KMS-11 (cell line): ENCODE measurements around the gene SYPL2.

Source experiments
- H2AFZ ChIP-seq: fragments of 200-600 bp; sonication (generic); 2 replicates; pipeline ENCODE4 v1.6.1; 2016; ENCODE audit warnings: antibody characterized with exemption, mixed run types, low read depth
- H3K27ac ChIP-seq: fragments of 200-600 bp; sonication (generic); 2 replicates; pipeline ENCODE4 v1.6.1; 2016; ENCODE audit warnings: mild to moderate bottlenecking, mixed run types
- H3K27me3 ChIP-seq: fragments of 200-600 bp; sonication (generic); 2 replicates; pipeline ENCODE4 v1.6.1; 2017; ENCODE audit warnings: mild to moderate bottlenecking, low read depth, mixed run types, moderate library complexity; ENCODE audit not compliant: insufficient read depth
- H3K36me3 ChIP-seq: fragments of 200-600 bp; sonication (generic); 2 replicates; pipeline ENCODE4 v1.6.1; 2017; ENCODE audit warnings: mild to moderate bottlenecking, mixed run types; ENCODE audit not compliant: insufficient read depth
- H3K4me1 ChIP-seq: fragments of 200-600 bp; sonication (generic); 2 replicates; pipeline ENCODE4 v1.6.1; 2016; ENCODE audit warnings: mild to moderate bottlenecking, low read depth, mixed run types; ENCODE audit not compliant: poor library complexity, severe bottlenecking
- H3K4me2 ChIP-seq: fragments of 200-600 bp; sonication (generic); 2 replicates; pipeline ENCODE4 v1.7.0; 2016; ENCODE audit warnings: mild to moderate bottlenecking, mixed run types
- H3K4me3 ChIP-seq: fragments of 200-600 bp; sonication (generic); IDR thresholded peaks from 2 replicates; pipeline ENCODE4 v1.6.1; 2017; ENCODE audit warnings: low read depth, low read length, mixed read lengths; ENCODE audit not compliant: insufficient read depth
- H3K79me2 ChIP-seq: fragments of 200-600 bp; sonication (generic); 2 replicates; pipeline ENCODE4 v1.6.1; 2016; ENCODE audit warnings: low read depth, mixed run types; ENCODE audit not compliant: insufficient read depth
- H3K9ac ChIP-seq: fragments of 200-600 bp; sonication (generic); 2 replicates; pipeline ENCODE4 v1.6.1; 2016; ENCODE audit warnings: mild to moderate bottlenecking, mixed run types
- H4K20me1 ChIP-seq: fragments of 200-600 bp; sonication (generic); 2 replicates; pipeline ENCODE4 v1.6.1; 2016; ENCODE audit warnings: mild to moderate bottlenecking, mixed run types; ENCODE audit not compliant: insufficient read depth
- TF ChIP-seq, protein P1 (sequence below): fragments of 200-600 bp; sonication (generic); conservative IDR thresholded peaks from 2 replicates; pipeline ENCODE4 v1.6.1; 2017; ENCODE audit warnings: low read depth, mild to moderate bottlenecking, antibody characterized with exemption, low read length, moderate library complexity, mixed read lengths

SYPL2 gene

GRCh38 chr1:109426281-109427170, 39.8 kb upstream of the SYPL2 start, which contains the start of gene PSMA5:
PSMA5 (minus strand) TSS chr1:109426448; CDS start chr1:109426330, 118 bp downstream.
- Histone ChIP-seq H3K4me1 (peaks cover 33% of the 10 kb centered on the region), H3K27me3 (no peaks in the 10 kb centered on the region), H3K27ac (peak within 1 kb of the TSS; percentile 78), H3K79me2 (peaks cover 56% of the 10 kb centered on the region), H3K36me3 (peaks cover under 1% of the 10 kb centered on the region; the same call in 1 of the 2 replicates), H2AFZ (peak within 1 kb of the TSS; percentile 69), H3K4me3 (peak within 1 kb of the TSS; percentile 98), H3K4me2 (peak within 1 kb of the TSS; percentile 75), H3K9ac (peak within 1 kb of the TSS; percentile 72), H4K20me1 (peaks cover 18% of the 10 kb centered on the region)
- TF ChIP-seq, protein P1, sequence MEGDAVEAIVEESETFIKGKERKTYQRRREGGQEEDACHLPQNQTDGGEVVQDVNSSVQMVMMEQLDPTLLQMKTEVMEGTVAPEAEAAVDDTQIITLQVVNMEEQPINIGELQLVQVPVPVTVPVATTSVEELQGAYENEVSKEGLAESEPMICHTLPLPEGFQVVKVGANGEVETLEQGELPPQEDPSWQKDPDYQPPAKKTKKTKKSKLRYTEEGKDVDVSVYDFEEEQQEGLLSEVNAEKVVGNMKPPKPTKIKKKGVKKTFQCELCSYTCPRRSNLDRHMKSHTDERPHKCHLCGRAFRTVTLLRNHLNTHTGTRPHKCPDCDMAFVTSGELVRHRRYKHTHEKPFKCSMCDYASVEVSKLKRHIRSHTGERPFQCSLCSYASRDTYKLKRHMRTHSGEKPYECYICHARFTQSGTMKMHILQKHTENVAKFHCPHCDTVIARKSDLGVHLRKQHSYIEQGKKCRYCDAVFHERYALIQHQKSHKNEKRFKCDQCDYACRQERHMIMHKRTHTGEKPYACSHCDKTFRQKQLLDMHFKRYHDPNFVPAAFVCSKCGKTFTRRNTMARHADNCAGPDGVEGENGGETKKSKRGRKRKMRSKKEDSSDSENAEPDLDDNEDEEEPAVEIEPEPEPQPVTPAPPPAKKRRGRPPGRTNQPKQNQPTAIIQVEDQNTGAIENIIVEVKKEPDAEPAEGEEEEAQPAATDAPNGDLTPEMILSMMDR, result no peak

GRCh38 chr1:109427171-109427467, 39.2 kb upstream of the SYPL2 start:
- Histone ChIP-seq H3K36me3 (no peaks in the 10 kb centered on the region; the same call in 1 of the 2 replicates), H2AFZ (peak overlapping the region; percentile 69)

GRCh38 chr1:109432336-109432735, 34.0 kb upstream of the SYPL2 start:
- Histone ChIP-seq H3K79me2 (peaks cover 10% of the 10 kb centered on the region; the same call in 1 of the 2 replicates), H3K36me3 (no peaks in the 10 kb centered on the region), H4K20me1 (no peaks in the 10 kb centered on the region), H3K9ac (no peak overlapping the region), H3K27me3 (no peaks in the 10 kb centered on the region), H3K4me2 (no peak overlapping the region), H3K27ac (no peak overlapping the region), H2AFZ (no peak overlapping the region), H3K4me3 (no peak overlapping the region), H3K4me1 (peaks cover 6% of the 10 kb centered on the region)
- TF ChIP-seq, protein P1, result no peak

More at GRCh38 chr1:109427171-109427467, 39.2 kb upstream of the SYPL2 start:
- TF ChIP-seq, protein P1, result no peak
- Histone ChIP-seq H3K79me2 (peaks cover 50% of the 10 kb centered on the region), H3K27me3 (no peaks in the 10 kb centered on the region), H3K4me3 (peak overlapping the region; percentile 98), H3K4me1 (peaks cover 33% of the 10 kb centered on the region), H4K20me1 (peaks cover 12% of the 10 kb centered on the region), H3K4me2 (peak overlapping the region; percentile 75), H3K9ac (peak overlapping the region; percentile 72), H3K27ac (peak overlapping the region; percentile 78)

- Histone ChIP-seq H3K4me3 (no peak overlapping the region), H3K27ac (no peak overlapping the region), H3K4me1 (no peaks in the 10 kb centered on the region), H3K36me3 (no peaks in the 10 kb centered on the region), H3K4me2 (no peak overlapping the region), H2AFZ (no peak overlapping the region), H4K20me1 (no peaks in the 10 kb centered on the region), H3K27me3 (no peaks in the 10 kb centered on the region), H3K9ac (no peak overlapping the region), H3K79me2 (peaks cover 6% of the 10 kb centered on the region; the same call in 1 of the 2 replicates)
- TF ChIP-seq, protein P1, result no peak
Measured at GRCh38 chr1:109433322-109433721, 33.0 kb upstream of the SYPL2 start.
